Measurements from ENCODE around the gene HCFC2.
"Not testable (repeated sequence)": the region's sequence is repeated elsewhere in the genome, so short reads cannot be mapped to it uniquely, and the experiment has no call there.

- not testable (repeated sequence) for TF ChIP-seq CTCF (IDR thresholded peaks at IDR 0.05; ENCODE audit: poor library complexity); EZH2phosphoT487 (IDR thresholded peaks at IDR 0.05; ENCODE audit: low read depth, severe bottlenecking, unreplicated experiment)
These were observed 28.2 kb upstream of the HCFC2 start for GRCh38 chr12:104036143-104036542.
